GM12878 (cell line): Measurements from ENCODE around the gene FAM89A. TPM values are rescaled to one million over a fixed set of nuclear protein-coding genes. Genes with fewer than 3 reads are reported as not detected.

ENCODE experiments used
- ATAC-seq: fragments of 200-7000 bp; cut with Tn5 transposase; 3 replicates; pipeline ENCODE4 v1.9.1; 2020; ENCODE audit warnings: mild to moderate bottlenecking, moderate library complexity
- BruUV-seq: library from RNA; stranded (reverse); fragments of 400-500 nt; replicated peaks from 2 replicates; lab custom pipeline; 2021; lab: Mats Ljungman, UMichigan
- CTCF ChIA-PET: fragments of 300-600 bp; sonication (Branson Sonifier 250); formaldehyde crosslinking; extraction: SDS; loops from one replicate; lab custom pipeline; 2021; ENCODE audit warnings: inconsistent platforms; lab: Yijun Ruan, JAX
- POLR2A ChIA-PET: fragments of 350-600 bp; formaldehyde crosslinking; extraction: SDS; loops from one replicate; lab custom pipeline; 2021; ENCODE audit warnings: inconsistent platforms; lab: Charles Lee
- RAD21 ChIA-PET: fragments of 300-600 bp; sonication (Branson Sonifier 250); formaldehyde crosslinking; loops from one replicate; lab custom pipeline; 2023; ENCODE audit warnings: antibody characterized with exemption; ENCODE audit not compliant: unreplicated experiment; lab: Charles Lee
- SMC1A ChIA-PET: fragments of 300-600 bp; sonication (Branson Sonifier 250); formaldehyde crosslinking; loops from one replicate; lab custom pipeline; 2023; ENCODE audit not compliant: unreplicated experiment, uncharacterized antibody; lab: Charles Lee
- DNase-seq: peaks from one replicate; pipeline ENCODE4 v3.0.0-alpha.2; 2011; ENCODE audit warnings: low read depth, low spot score
- FAIRE-seq: peaks from 3 replicates; lab custom pipeline; 2011; peaks lifted over from hg19 to GRCh38; lab: Jason Lieb, UNC
- H2AFZ ChIP-seq: 2 replicates; pipeline ENCODE4 v1.6.0; 2011; ENCODE audit warnings: low read depth, low read length, control low read depth; ENCODE audit not compliant: control insufficient read depth
- H3K27ac ChIP-seq: 2 replicates; pipeline ENCODE4 v1.5.1; 2011; ENCODE audit warnings: control low read depth; ENCODE audit not compliant: control insufficient read depth, insufficient read depth
- H3K27me3 ChIP-seq, 2 experiments: replicated peaks in 1 of 2; 2 replicates each; pipeline versions ENCODE4 v1.6.0 to v1.6.1; 2011; ENCODE audit warnings: low read length in 1 of 2; ENCODE audit not compliant: control insufficient read depth in 2 of 2, insufficient read depth in 2 of 2
- H3K36me3 ChIP-seq, 2 experiments: 2 replicates each; pipeline ENCODE4 v1.5.1; 2011; ENCODE audit warnings: low read length in 1 of 2; ENCODE audit not compliant: control insufficient read depth in 2 of 2, insufficient read depth in 2 of 2
- H3K4me1 ChIP-seq: 2 replicates; pipeline ENCODE4 v1.6.1; 2011; ENCODE audit warnings: mild to moderate bottlenecking, low read length, moderate library complexity, mixed read lengths; ENCODE audit not compliant: control insufficient read depth, insufficient read depth
- H3K4me2 ChIP-seq: 2 replicates; pipeline ENCODE4 v1.6.0; 2011; ENCODE audit warnings: control low read depth; ENCODE audit not compliant: control insufficient read depth, insufficient read depth
- H3K4me3 ChIP-seq: fragments of 200-600 bp; sonication (generic); 2 replicates; pipeline ENCODE4 v1.5.1; 2016
- H3K79me2 ChIP-seq: 2 replicates; pipeline ENCODE4 v1.6.0; 2011; ENCODE audit warnings: low read length; ENCODE audit not compliant: control insufficient read depth, insufficient read depth
- H3K9ac ChIP-seq: 2 replicates; pipeline ENCODE4 v1.8.0; 2011; ENCODE audit warnings: low read length, control low read depth, mixed read lengths; ENCODE audit not compliant: control insufficient read depth, insufficient read depth
- H3K9me3 ChIP-seq: replicated peaks from 3 replicates; pipeline ENCODE4 v1.5.1; 2011; ENCODE audit warnings: mild to moderate bottlenecking, low read length; ENCODE audit not compliant: control insufficient read depth, insufficient read depth
- H4K20me1 ChIP-seq: 2 replicates; pipeline ENCODE4 v1.6.0; 2011; ENCODE audit not compliant: control insufficient read depth, insufficient read depth
- MEF2B ChIP-seq: fragments of 450-650 bp; IDR thresholded peaks from 2 replicates; pipeline ENCODE4 v1.6.1; 2018; ENCODE audit warnings: mild to moderate bottlenecking, moderate library complexity; ENCODE audit not compliant: partially characterized antibody, poor library complexity, severe bottlenecking
- RB1 ChIP-seq: fragments of 450-650 bp; formaldehyde crosslinking; IDR thresholded peaks from 2 replicates; pipeline ENCODE4 v1.6.1; 2017; ENCODE audit warnings: mild to moderate bottlenecking, borderline replicate concordance
- SUZ12 ChIP-seq: fragments of 200-600 bp; sonication (generic); IDR thresholded peaks from one replicate; pipeline ENCODE4 v1.6.1; 2018; ENCODE audit warnings: antibody characterized with exemption, mild to moderate bottlenecking; ENCODE audit not compliant: unreplicated experiment
- TCF3 ChIP-seq: IDR thresholded peaks from 2 replicates; pipeline ENCODE4 v1.6.1; 2012; ENCODE audit warnings: low read depth, mild to moderate bottlenecking, low read length, borderline replicate concordance; ENCODE audit not compliant: insufficient read depth
- ZBTB33 ChIP-seq: fragments of 450-650 bp; IDR thresholded peaks from 2 replicates; pipeline ENCODE4 v1.6.1; 2017; ENCODE audit warnings: mild to moderate bottlenecking
- ZNF207 ChIP-seq: fragments of 450-650 bp; IDR thresholded peaks from 2 replicates; pipeline ENCODE4 v1.6.1; 2014; ENCODE audit warnings: antibody characterized with exemption, mild to moderate bottlenecking, borderline replicate concordance
- WGBS: methylation state at CpG from one replicate; pipeline ENCODE4 v1.1.6; 2016; ENCODE audit warnings: low lambda C conversion rate; ENCODE audit not compliant: insufficient replicate concordance, insufficient coverage; ENCODE audit errors: missing lambda C conversion rate; 5-methylcytosine and 5-hydroxymethylcytosine counted together
- in situ Hi-C: fragments of 300-500 bp; cut with MboI; formaldehyde crosslinking; loops from 9 replicates; pipeline ENCODE4 v1.14.3; 2018; ENCODE audit warnings: mixed read lengths
- intact Hi-C: fragments of 100-400 bp; cut with micrococcal nuclease; formaldehyde crosslinking; loops from one replicate; pipeline ENCODE4 v1.14.2; 2022; ENCODE audit not compliant: unreplicated experiment
- polyA plus RNA-seq, 11 experiments: library from polyadenylated mRNA; depleted of rRNA in 4 of 11; unstranded in 6 of 11; stranded (reverse) in 5 of 11; fragments of >200 nt; fragmentation: Nextera tagmentation in 4 of 11; fragmentation: Illumina TruSeq in 1 of 11; extraction: Ambion mirVana in 4 of 11; extraction: Trizol in 1 of 11; gene quantifications; 1 replicate in 1 of 11; 2 replicates in 10 of 11; pipeline versions ENCODE4 v1.2.1 to v1.2.3, GENCODE V29; 2011 to 2016; ENCODE audit warnings: inconsistent platforms in 2 of 11, missing spikeins in 2 of 11, low read depth in 1 of 11
- total RNA-seq, 4 experiments: library from RNA; depleted of rRNA in 3 of 4; stranded (reverse); fragments of >200 nt in 3 of 4; fragmentation: Illumina TruSeq in 1 of 4; extraction: Trizol in 1 of 4; gene quantifications; 2 replicates each; pipeline versions ENCODE4 v1.2.1 to v1.2.3, GENCODE V29; 2013 to 2021
- TF ChIP-seq, protein P1 (sequence below): IDR thresholded peaks from 2 replicates; pipeline ENCODE4 v1.6.1; 2011; ENCODE audit warnings: borderline replicate concordance, low read depth, mild to moderate bottlenecking, moderate library complexity, low read length; ENCODE audit not compliant: insufficient read depth, poor library complexity, severe bottlenecking

The FAM89A gene
- total and polyA plus RNA-seq, 10 of the 15 experiments (the other 5 are each of a cell fraction or from before 2014, with no cell fraction given): 0.06 to 0.72 (median 0.14) TPM; not detected in 4

- no TSS peak for BruUV-seq
- SMC1A ChIA-PET: interaction anchor here (0.9 to 7.2 kb wide), 6 partner anchors 10 to 114 kb away, joined by 3 to 69 read pairs (median 3); no protein-coding TSS in a partner anchor
- ATAC-seq: no peak; the same call in 2 of the 3 replicates
Observed at GRCh38 chr1:230977761-230978490, 62.1 kb downstream of the FAM89A start.

More at GRCh38 chr1:230977761-230978490, 62.1 kb downstream of the FAM89A start:
- DNase-seq: no peak
- CTCF ChIA-PET: interaction anchor here (0.7 to 1.8 kb wide), 6 partner anchors 26 to 179 kb away, joined by 3 to 6 read pairs (median 4); no protein-coding TSS in a partner anchor
- H3K4me1 ChIP-seq: peaks cover 18% of the 10 kb centered on the region
- peak overlapping the region; percentile 80 for H3K9ac ChIP-seq
- RAD21 ChIA-PET: interaction anchor here (1.0 to 3.8 kb wide), 4 partner anchors 20 to 335 kb away, joined by 3 to 24 read pairs (median 4); partner anchors contain the start of gene COG2
- intact Hi-C loops: loop anchor here (2.0 to 5.0 kb wide), 3 partner anchors 61 to 336 kb away; partner anchors contain the start of gene COG2
- peaks cover 46% of the 10 kb centered on the region for H3K79me2 ChIP-seq
- H3K9me3 ChIP-seq: no peaks in the 10 kb centered on the region
- peak overlapping the region; percentile 75 for H2AFZ ChIP-seq
- in situ Hi-C loops: no loop called here
- H3K27me3 ChIP-seq: no peaks in the 10 kb centered on the region
- peak overlapping the region; percentile 91 for H3K4me2 ChIP-seq
- no peak for TF ChIP-seq ZBTB33
- no peak for TF ChIP-seq ZNF207
- no peak for TF ChIP-seq SUZ12
- peak; percentile 44; the same call in 1 of the 2 replicates for TF ChIP-seq RB1
- no peak for TF ChIP-seq MEF2B
- TF ChIP-seq, protein P1, sequence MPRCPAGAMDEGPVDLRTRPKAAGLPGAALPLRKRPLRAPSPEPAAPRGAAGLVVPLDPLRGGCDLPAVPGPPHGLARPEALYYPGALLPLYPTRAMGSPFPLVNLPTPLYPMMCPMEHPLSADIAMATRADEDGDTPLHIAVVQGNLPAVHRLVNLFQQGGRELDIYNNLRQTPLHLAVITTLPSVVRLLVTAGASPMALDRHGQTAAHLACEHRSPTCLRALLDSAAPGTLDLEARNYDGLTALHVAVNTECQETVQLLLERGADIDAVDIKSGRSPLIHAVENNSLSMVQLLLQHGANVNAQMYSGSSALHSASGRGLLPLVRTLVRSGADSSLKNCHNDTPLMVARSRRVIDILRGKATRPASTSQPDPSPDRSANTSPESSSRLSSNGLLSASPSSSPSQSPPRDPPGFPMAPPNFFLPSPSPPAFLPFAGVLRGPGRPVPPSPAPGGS: peak; percentile 12
- TF ChIP-seq TCF3: 0 out of 2 replicates have a peak, but pooled peaks have one; percentile 27
- FAIRE-seq: no peak
- H4K20me1 ChIP-seq: no peaks in the 10 kb centered on the region
- H3K36me3 ChIP-seq: peaks cover 0 to 4% of the 10 kb centered on the region in 2 experiments; a peak in 2 of 4 replicates
- H3K27ac ChIP-seq: peak overlapping the region; percentile 71
- H3K4me3 ChIP-seq: peak overlapping the region; percentile 80
- WGBS: under 1% methylated on average over 35 of the region's 52 CpGs
- POLR2A ChIA-PET: interaction anchor here (1.9 kb wide), 1 partner anchor 20 kb away, joined by 6 read pairs; no protein-coding TSS in a partner anchor
